HG02759 (cell line): Measurements from ENCODE around the gene CHCHD6.

Experiments
- ATAC-seq: cut with Tn5 transposase; IDR thresholded peaks from one replicate; pipeline ENCODE4 v1.9.1; 2021; ENCODE audit warnings: mild to moderate bottlenecking, moderate library complexity; ENCODE audit not compliant: unreplicated experiment

The CHCHD6 gene

DNA sequence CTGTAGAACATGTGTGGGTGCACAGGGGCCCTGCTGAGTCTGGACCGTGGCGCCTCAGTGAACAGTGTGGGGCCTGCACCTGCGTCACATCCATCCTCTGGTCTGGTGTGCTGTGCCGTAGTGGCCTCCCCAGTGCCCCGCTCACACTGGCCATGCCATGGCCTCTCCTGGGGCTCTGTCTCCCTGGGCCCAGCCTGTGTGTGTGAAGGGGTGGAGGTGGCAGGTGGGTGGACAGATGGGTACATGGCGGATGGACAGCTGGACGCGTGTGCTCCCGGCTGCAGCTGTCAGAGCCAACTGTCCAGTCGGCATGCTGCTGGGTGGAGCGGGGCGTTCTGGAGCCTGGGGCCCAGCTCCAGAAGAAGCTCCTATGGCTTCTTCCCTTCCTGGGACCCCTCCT is 296.7 kb downstream of the CHCHD6 start:
- no peak for ATAC-seq

DNA sequence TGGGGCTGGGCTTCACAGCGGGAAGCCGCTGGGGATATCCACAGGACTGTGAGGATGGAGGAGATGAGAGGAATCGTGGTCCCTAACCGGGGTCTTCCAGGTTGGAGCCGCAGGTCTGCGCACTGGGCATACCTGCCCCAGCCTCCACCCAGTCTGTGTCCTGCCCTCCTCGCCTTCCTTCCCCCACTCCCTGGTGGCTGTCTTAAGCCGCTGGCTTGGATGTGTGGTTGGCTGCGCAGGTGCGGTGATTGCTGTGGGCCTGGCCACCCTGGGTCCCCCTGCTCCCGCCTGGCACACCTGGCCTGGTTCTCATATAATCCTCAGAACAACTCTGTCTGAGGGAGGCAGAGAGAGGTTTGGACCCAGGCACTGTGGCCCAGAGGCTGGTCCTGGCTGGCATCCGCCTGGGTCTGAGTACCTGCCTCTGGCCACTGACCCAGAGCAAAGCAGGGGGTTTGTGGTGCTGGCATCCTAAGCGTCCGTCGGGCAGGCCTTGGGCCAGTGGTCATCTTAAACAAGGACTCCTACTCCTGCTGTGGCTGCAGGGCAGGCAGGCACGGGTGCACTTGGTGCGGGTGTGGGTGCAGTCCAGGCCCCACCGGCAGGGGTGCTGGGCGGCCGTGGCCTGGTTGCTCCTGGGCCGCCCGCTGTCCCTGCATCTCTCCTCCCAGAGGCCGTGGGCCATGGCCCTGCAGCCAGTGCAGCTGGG is 297.6 kb downstream of the CHCHD6 start:
- ATAC-seq: no peak

DNA sequence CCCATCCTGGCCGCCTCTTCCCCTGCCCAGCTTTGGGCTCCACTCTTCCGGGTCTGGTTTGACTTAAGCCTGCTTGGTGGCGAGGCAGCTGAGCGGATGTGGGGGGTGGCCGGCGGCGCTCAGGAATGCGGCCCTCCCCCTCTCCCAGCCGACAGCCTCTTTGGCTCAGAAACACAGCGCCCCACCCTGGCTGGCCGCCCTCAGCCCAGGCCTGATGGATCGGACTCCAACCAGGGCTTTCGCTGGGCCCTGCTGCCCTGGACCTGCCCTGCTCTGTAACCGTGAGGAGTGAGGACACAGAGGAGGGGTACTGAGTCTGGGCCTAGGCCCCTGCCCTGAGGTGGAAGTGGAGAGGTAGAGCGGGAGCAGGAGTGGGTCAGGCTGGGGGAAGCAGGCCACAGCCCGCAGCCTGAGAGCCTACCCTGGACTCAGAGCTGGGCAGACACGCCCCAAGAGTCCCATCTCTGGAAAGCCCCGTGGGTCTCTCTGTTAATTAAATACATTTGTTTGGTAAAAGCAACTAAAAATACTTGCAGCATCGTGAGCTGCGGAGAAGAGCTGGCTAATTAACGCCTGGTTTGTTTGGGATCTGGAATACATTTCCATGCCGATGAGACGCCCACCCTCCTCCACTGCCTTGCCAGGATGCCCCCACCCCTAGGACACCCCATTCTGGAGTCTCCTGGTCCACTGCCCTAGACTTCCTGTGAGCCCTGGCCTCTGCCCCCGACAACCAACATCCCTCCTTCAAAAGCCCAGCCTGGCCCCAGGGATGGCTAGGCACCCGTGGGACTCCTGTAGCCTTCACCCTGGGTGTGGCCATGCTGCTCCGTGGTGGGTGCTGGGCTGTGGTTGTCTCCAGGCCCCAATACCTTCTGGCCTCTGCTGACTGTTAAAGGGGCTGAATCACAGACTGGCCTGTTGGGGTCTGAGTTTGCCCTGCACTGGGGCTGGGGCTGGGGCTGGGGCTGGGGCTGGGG is 298.4 kb downstream of the CHCHD6 start:
- ATAC-seq: no peak

DNA sequence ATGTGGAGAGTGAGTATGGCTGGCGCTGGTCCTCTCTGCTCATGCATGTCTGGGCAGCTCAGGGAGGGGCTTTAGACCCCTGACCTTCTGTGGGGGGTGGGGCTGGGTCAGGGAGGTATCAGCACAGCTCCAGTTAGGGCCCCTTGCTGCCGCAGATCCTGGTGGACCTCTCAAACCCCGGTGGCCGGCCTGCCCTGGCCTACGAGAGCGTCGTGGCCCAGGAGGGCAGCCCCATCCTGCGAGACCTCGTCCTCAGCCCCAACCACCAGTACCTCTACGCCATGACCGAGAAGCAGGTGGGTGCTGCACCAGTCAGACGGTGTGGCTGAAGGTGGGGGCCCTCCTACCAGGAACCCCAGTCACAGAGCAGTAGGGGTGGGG is 299.1 kb downstream of the CHCHD6 start:
- no peak for ATAC-seq

DNA sequence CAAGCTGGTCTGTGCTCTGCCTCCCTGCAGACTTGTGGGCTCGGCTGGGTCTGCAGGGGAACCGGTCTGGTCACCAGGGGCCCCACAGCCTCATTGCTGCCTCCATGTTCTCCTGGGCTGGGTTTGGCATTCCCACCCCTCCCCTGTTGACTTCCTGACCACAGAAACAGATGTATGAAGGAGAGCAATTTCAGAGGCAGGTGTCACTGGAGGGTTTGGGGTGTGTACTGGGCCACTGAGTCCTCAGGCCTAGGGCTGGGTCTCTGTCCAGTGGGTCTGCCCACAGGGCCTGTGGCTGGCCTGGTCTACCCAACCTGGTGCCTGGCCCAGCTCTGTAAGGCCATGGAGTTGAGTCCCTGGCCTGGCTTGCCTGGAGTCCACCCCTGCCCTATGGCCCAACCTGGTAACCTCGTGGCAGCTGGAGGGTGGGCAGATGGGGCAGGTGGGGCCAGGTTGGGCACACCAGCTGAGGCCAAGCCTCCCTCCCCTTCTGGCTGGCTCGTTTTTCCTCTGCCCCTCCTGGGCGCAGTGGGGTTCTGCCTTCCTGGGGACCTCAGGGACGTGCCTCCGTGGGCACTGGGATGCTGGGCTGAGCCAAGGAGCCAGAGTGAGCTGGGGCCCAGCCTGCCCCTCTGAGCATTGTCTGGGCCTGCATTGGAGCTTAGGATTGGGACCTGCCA is 299.7 kb downstream of the CHCHD6 start:
- ATAC-seq: no peak

DNA sequence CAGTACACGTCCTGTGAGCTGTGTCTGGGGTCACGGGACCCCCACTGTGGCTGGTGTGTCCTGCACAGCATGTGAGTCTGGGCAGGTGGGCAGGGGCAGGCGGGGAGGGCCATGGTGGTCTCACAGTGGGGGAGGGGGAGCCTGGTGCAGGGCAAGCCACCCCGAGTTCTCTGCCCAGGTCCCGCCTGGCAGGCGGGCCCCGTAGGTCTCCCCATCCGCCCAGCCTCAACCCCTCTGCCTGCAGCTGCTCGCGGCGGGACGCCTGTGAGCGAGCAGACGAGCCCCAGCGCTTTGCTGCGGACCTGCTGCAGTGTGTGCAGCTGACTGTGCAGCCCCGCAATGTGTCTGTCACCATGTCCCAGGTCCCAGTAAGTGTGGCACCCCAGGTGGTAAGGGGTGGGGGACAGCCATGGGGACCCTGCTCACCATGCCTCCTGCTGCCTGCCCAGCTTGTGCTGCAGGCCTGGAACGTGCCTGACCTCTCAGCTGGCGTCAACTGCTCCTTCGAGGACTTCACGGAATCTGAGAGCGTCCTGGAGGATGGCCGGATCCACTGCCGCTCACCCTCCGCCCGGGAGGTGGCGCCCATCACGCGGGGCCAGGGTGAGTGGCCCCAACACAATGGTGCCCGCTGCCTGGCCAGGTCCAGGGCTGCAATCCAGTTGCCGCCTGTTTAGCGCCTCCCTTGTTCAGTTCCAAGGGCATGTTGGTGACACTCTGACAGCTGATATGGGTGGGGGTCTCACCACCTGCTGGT is 300.8 kb downstream of the CHCHD6 start:
- ATAC-seq: no peak

DNA sequence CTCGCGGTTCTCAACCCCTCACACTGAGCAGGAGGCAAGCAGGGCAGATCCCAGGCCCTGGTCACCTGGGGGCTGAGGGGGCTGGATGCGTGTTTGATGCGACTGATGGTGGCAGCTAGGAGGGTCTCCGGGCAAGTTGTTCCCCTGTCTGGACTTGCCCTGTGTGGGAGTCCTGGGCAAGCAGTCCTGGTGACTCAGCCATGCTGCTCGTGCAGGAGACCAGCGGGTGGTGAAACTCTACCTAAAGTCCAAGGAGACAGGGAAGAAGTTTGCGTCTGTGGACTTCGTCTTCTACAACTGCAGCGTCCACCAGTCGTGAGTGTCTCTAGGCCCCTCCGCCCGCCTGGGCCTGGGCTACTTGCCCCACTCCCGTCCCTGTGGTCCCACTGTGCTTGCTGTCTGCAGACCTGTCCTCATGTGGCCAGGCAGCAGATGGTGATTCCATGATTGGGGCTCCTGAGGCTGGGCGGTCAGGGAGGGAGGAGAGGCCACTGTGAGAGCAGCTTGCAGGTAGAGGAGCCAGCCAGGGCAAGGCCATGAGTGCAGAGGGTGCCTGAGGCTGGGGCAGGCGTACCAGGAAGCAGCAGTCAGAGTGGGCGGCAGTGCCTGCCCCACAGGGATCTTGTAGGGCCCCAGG is 301.9 kb downstream of the CHCHD6 start:
- no peak for ATAC-seq

DNA sequence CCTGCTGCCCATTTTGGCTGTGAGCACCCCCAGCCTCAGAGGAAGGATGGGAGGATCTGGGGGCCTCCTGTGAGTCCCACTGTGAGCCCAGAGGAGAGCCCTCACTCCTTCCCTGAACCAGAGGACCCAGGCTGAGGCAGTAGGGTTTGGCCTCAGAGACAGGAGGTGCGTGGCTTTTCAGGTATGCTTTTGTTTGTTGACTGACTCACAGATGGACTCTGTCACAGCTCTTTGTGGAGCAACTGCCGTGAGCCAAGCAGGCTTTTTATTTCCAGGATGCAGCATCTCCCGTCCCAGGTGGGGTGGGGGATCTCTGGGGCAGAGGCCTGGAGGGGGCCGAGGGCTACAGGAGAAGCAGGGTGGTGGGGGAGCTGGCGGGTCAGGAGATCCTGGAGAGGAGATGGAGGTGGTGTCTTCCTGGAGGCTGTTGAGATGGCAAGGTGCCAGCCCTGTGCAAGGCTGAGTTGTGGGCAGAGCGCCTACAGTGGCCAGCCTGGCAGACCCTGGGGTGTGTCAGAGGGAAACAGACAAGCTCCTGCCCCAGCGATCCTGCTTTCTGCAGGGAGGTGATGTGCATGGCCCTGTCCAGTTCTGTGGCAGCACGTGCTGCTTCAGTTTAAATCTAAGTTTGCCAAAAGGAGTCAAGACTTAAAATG is 302.9 kb downstream of the CHCHD6 start:
- no peak for ATAC-seq

DNA sequence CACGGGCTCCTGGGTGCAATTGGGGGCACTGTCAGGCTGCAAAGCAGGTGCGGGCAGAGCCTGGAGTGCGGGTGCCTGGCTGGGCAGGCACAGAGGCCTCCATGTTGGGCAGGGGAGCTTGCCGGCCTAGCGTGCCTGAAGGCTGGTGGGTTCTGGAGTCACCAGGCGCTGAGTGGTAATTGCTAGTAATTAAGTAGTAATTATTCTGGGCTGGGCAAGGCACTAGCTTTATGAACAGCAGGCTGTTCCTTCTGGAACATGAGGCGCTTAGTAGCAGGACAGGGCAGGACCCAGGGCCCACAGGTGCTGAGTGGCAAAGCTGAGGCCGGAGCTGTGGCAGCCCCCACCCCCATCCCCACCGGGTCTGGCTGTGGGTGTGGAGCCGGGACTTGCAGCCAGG is 304.2 kb downstream of the CHCHD6 start:
- ATAC-seq: no peak

DNA sequence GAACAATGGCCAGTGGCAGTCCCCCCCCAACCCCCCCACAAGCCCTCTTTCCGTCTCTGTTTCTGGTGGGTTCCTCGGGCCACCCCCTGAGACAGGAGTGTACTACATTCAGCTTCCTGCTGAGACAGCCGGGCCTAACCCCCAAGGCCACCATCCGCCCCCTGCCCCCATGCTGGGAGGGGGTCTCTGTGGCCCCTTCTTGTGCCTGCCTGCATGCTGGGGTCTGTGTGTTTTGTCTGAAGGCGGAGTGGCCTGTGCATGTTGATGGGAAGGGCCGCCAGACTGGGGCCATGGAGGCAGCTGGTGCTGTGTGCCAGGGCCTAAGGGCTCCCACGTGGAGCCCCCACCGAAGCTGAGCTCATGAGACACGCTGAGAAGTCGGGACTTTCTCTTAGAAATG is 305.5 kb downstream of the CHCHD6 start:
- ATAC-seq: no peak
